NOMO-1 treated with DMSO at 0.1 percent for 48 hours (cell line): ENCODE results near the gene ADAP1.
A peak's percentile ranks its signal among the peaks of the same experiment; 100 is the strongest.

ENCODE experiments used
- DNase-seq: peaks from one replicate; lab custom pipeline; 2025; ENCODE audit not compliant: unreplicated experiment; lab: John Stamatoyannopoulos, UW

The ADAP1 gene

GRCh38 chr7:923108-924041, 31.1 kb downstream of the ADAP1 start:
- peak; percentile 97 for DNase-seq

- peak; percentile 25 for DNase-seq
Observed at GRCh38 chr7:922334-923107, 32.0 kb downstream of the ADAP1 start.

GRCh38 chr7:921581-922333, 32.7 kb downstream of the ADAP1 start:
- DNase-seq, result no peak

GRCh38 chr7:921071-921461, 33.4 kb downstream of the ADAP1 start:
- DNase-seq, result no peak

- DNase-seq, result no peak
Observed at GRCh38 chr7:920351-921070, 34.0 kb downstream of the ADAP1 start.

- no peak for DNase-seq
Observed at GRCh38 chr7:919924-920341, 34.5 kb downstream of the ADAP1 start.

- DNase-seq, result no peak
Observed at GRCh38 chr7:919114-919442, 35.4 kb downstream of the ADAP1 start.

- DNase-seq, result no peak
Observed at GRCh38 chr7:918441-919113, 35.9 kb downstream of the ADAP1 start.

GRCh38 chr7:918118-918425, 36.4 kb downstream of the ADAP1 start:
- no peak for DNase-seq

- no peak for DNase-seq
Observed at GRCh38 chr7:917255-918117, 37.0 kb downstream of the ADAP1 start.

- DNase-seq, result no peak
Observed at GRCh38 chr7:916291-916941, 38.1 kb downstream of the ADAP1 start.

- no peak for DNase-seq
Observed at GRCh38 chr7:915291-916218, 38.9 kb downstream of the ADAP1 start.

- DNase-seq, result no peak
Observed at GRCh38 chr7:914521-915194, 39.8 kb downstream of the ADAP1 start.

GRCh38 chr7:913736-914520, 40.6 kb downstream of the ADAP1 start:
- DNase-seq, result no peak

- no peak for DNase-seq
Observed at GRCh38 chr7:911791-912480, 42.5 kb downstream of the ADAP1 start.

- no peak for DNase-seq
Observed at GRCh38 chr7:910931-911431, 43.5 kb downstream of the ADAP1 start.
